H7 (cell line): ENCODE measurements around the gene GRIN2C. TPM values are rescaled to one million over a fixed set of nuclear protein-coding genes. Genes with fewer than 3 reads are reported as not detected.

Experiments used
- DNase-seq: peaks from one replicate; pipeline ENCODE4 v3.0.0; 2012
- H3K27me3 ChIP-seq: 2 replicates; pipeline ENCODE4 v1.6.0; 2011; ENCODE audit warnings: mild to moderate bottlenecking, low read length; ENCODE audit not compliant: control insufficient read depth, insufficient read depth
- H3K36me3 ChIP-seq: replicated peaks from 2 replicates; pipeline ENCODE4 v1.5.1; 2011; ENCODE audit warnings: low read length; ENCODE audit not compliant: control insufficient read depth, insufficient read depth
- H3K4me3 ChIP-seq: 2 replicates; pipeline ENCODE4 v1.5.1; 2011; ENCODE audit warnings: low read depth, mild to moderate bottlenecking, control low read depth, low read length, moderate library complexity; ENCODE audit not compliant: insufficient read depth
- total RNA-seq: library from RNA; depleted of rRNA; stranded (reverse); fragments of >200 nt; shearing (Covaris generic); gene quantifications from 2 replicates; pipeline ENCODE4 v1.2.3, GENCODE V29; 2014

Gene GRIN2C
- total RNA-seq, 1 experiment from 2014 or later = not detected

- H3K4me3 ChIP-seq = no peak overlapping the region
- no peaks in the 10 kb centered on the region; the same call in 1 of the 2 replicates for H3K36me3 ChIP-seq
- H3K27me3 ChIP-seq = no peaks in the 10 kb centered on the region
- peak; percentile 42 for DNase-seq
These were observed 39.8 kb downstream of the GRIN2C start for GRCh38 chr17:74819801-74820436.

DNA sequence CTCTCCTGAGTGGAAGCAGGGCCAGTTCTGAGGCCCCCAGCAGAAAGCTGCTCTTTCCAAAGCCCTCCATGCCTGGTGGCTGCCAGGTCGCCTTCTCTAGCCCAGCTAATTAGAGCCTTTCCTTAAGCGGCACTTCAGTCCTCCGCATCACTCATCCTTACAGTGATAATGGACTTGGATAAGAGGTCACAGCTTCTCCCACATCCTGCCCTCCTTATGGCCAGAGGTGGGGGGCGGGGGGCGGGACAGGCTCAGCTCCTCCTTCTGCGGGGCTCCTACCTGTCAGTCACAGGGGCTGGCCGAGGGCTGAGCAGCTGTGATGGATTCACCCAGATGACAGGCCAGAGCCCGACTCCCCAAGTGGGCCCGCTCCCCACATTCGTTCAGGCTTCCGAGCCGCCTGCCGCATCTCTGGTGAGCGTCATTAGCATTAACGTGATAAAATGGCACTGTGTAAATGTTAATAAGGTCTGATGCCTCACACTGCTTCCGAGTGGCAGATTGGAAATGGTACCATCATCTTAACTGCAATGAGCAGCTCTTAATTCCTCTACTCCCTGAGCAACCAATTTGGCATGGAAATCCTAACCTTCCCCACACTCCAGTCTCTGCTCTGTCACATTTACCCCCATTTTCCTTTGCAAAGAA, 41.3 kb downstream of the GRIN2C start:
- Histone ChIP-seq H3K4me3 (no peak overlapping the region), H3K36me3 (no peaks in the 10 kb centered on the region; the same call in 1 of the 2 replicates), H3K27me3 (no peaks in the 10 kb centered on the region)
- DNase-seq = peak; percentile 78

- no peaks in the 10 kb centered on the region; the same call in 1 of the 2 replicates for H3K36me3 ChIP-seq
- no peaks in the 10 kb centered on the region for H3K27me3 ChIP-seq
- DNase-seq = peak; percentile 30
- no peak overlapping the region for H3K4me3 ChIP-seq
These were observed 42.6 kb downstream of the GRIN2C start for GRCh38 chr17:74816905-74817620.

DNA sequence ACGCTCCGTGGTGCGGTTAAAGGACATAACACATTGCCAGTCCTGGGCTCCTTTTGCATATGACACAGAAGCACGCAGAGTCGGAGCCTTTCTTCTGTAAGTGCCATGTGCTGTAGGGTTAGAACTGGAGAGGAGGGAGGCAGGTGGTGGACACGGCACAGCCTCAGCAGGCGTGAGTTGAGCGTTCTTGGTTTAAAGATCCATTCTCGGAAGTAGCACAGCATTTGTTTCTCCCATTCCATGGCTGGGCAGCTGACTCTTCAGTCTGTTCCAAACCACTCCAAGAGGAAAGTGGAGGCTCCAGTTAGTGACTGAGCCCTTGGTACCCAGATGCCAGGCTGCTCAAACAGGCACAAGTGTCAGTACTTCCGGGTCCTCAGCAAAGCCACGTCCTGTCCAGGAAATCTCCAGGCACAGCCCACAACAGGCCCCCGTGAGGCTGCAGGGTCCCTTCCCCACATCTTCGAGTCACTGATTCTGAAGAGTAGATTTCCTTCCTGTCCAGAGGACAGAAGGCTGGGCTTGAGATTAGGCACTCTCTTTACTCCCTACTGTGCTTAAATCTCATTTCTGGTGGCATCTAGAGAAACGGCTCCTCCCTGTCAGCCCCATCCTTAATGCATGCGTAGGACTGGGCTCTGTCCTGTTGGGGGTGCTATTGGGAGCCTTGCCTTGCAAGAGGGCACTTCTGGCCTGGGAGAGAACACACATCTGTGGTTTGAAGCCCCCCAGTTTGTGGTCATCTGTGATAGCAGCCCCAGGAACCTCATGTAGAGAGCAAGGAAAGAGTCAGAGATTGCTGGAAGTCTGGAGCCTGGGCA, 43.9 kb downstream of the GRIN2C start:
- no peaks in the 10 kb centered on the region for H3K27me3 ChIP-seq
- H3K4me3 ChIP-seq = no peak overlapping the region
- peak; percentile 93 for DNase-seq
- H3K36me3 ChIP-seq = no peaks in the 10 kb centered on the region; the same call in 1 of the 2 replicates

DNA sequence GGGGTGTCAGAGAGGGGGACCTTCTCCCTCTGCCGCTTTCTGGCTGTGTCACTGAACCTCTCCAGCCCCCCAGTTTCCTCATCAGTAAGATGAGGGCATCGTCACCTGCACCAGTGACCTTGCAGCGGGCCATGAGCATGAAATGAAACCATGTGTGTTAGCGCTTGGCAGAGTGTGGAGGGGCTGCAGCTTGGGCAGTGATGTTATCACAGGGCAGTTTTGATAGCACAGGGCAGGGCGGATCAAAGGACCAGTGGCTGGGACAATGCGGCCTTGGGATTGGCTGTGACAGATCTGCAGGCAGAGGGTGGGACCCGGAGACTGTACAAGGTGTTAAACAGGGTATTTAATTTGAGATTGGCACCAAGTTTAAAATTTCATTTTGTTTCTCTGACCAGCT, 44.6 kb downstream of the GRIN2C start:
- peak; percentile 38 for DNase-seq
- Histone ChIP-seq H3K36me3 (no peaks in the 10 kb centered on the region; the same call in none of the 2 replicates), H3K4me3 (no peak overlapping the region), H3K27me3 (no peaks in the 10 kb centered on the region)

GRCh38 chr17:74814453-74814852, 45.2 kb downstream of the GRIN2C start:
- DNase-seq = peak; percentile 57
- H3K36me3 ChIP-seq = no peaks in the 10 kb centered on the region; the same call in none of the 2 replicates
- H3K27me3 ChIP-seq = no peaks in the 10 kb centered on the region
- H3K4me3 ChIP-seq = no peak overlapping the region

DNA sequence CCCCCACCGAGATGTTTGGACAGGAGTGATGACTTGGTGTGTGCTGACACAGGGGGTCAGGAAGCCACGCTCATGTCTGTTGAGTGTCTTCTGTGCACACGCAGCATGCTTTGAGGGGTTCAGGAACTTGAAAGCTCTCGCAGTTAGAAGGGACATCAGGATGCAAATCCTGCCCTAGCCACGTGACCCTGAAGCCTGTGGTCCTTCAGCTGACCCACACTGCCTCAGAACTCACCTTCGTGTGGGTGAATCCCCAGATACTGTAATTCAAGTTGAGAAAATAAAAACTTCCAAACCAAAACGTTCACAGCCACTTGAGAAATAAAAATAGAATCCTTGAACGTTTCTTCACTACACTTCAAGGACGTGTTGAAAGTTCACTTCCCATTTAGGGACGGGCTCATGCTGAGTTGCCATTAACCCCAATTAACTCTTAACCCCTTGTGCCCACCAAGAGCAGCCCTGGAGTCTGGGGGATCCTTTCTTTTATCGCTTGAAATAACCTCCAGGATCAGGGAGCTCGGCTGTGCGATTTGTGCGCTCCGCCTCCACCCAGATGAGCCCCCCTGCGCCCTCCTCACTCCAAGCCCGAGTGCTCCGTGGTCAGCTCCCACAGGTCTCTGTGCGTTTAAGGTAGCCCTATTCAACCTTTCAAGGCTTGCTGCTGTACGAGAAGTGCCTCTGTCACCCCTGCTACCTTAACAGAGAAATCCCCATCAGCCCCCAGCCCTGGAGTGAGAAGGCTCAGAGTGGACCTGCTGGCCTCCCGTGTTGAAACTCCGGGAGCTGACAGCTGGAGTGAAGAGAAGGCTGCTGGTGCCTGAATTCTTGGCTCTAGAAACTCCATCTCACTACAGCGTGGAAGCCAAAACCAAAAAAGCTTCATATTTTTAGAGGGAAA, 47.3 kb downstream of the GRIN2C start:
- Histone ChIP-seq H3K4me3 (no peak overlapping the region), H3K36me3 (no peaks in the 10 kb centered on the region; the same call in none of the 2 replicates), H3K27me3 (no peaks in the 10 kb centered on the region)
- DNase-seq = peak; percentile 47

DNA sequence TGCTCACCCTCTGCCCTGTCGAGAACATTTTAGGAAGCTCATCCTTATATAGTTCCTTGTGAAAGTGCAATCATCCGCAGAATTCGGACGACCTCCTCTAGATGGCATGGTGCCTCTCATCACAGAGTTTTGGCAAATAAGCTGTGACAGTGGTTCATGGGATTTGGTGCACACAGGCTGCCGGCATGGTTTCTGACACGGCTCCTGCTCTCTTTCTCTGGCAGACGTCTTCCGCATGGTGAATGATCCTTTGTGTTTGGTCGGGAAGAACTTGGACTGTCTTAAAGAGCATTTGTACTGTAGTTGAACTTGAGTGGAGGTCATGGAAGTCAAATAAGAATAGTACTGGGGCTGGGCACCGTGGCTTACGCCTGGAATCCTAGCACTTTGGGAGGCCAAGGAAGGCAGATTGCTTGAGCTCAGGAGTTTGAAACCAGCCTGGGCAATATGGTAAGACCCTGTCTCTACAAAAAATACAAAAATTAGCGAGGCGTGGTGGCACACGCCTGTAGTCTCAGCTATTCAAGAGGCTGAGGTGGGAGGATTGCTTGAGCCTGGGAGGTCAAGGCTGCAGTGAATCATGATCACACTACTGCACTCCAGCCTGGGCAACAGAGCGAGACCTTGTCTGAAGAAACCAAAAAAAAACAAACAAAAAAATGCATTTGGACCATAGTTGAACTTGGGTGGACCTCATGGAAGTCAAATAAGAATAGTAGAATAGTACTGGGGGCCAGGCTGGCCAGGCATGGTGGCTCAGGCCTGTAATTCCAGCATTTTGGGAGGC, 48.8 kb downstream of the GRIN2C start:
- no peak overlapping the region for H3K4me3 ChIP-seq
- DNase-seq = no peak
- H3K36me3 ChIP-seq = no peaks in the 10 kb centered on the region; the same call in none of the 2 replicates
- H3K27me3 ChIP-seq = no peaks in the 10 kb centered on the region

- Histone ChIP-seq H3K4me3 (no peak overlapping the region), H3K27me3 (no peaks in the 10 kb centered on the region)
- DNase-seq = no peak
These were observed 50.8 kb downstream of the GRIN2C start for GRCh38 chr17:74808714-74809430.

DNA sequence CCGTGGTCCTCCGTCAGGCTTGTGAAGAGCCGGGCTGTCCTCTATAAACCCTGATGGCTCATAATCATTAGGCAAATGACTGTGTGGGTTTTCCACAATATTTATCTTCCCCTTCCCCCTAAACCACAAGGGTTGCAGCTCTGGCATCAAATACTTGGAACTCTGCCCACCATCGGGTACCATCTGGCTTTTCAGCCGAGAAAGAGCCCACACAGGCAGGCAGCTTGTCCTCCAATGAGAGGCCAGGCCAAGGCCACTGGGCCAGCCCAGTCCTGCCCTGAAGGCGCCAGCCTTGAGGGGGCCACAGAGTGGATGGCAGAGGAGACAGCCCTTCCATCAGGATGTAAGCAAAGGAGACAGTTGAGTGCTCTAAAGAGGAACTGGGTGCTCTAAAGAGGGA, 51.8 kb downstream of the GRIN2C start:
- Histone ChIP-seq H3K27me3 (no peaks in the 10 kb centered on the region), H3K4me3 (no peak overlapping the region), H3K36me3 (peaks cover 1% of the 10 kb centered on the region)
- no peak for DNase-seq

More at GRCh38 chr17:74808714-74809430, 50.8 kb downstream of the GRIN2C start:
- H3K36me3 ChIP-seq = peaks cover 1% of the 10 kb centered on the region

DNA sequence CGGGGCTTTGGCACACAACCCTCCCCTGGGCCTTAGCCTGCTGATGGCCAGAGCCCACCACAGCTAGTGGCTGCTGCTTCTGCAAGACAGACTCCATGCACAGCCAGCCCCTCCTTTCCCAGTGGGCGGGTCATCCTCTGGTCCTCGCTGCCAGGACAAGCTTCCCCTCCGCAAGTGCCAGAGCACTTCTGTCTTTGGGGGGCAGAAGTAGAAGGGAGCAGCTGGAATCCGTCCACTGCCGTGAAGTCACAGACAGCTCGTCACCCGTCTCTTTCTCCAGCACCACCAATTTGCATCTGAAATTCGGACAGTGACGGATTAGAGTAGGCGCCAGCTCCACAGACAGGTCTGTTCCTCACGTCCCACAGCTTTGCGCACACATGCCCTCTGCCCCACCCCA, 52.2 kb downstream of the GRIN2C start:
- Histone ChIP-seq H3K27me3 (no peaks in the 10 kb centered on the region), H3K36me3 (peaks cover 1% of the 10 kb centered on the region), H3K4me3 (no peak overlapping the region)
- DNase-seq = no peak

DNA sequence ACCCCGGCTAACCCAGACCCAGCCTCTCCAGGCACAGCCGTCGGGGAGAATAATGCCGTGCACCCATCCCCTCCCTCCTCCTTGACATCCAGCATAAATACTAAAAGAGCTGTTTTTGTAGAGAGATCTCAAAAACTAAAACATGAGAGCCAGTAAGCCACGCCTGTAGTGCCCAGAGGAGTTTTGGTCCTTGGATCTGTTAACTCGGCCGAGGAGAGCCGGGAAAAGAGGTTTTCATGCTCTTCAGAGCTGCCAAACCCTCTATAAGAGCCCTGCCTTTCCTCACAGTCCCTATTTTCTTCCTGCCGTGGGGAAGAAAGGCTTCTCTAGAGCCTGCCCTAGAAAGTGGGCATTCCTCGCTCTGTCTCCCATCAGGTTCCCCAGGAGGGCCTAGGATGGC, 53.4 kb downstream of the GRIN2C start:
- Histone ChIP-seq H3K36me3 (peaks cover 1% of the 10 kb centered on the region), H3K4me3 (no peak overlapping the region), H3K27me3 (no peaks in the 10 kb centered on the region)
- no peak for DNase-seq
